Skeletal muscle satellite cell (primary cell): ENCODE results near the gene DDC.
"Not testable (repeated sequence)": the region's sequence is repeated elsewhere in the genome, so short reads cannot be mapped to it uniquely, and the experiment has no call there.

Source experiments
- H3K27me3 ChIP-seq: 2 replicates; pipeline ENCODE4 v1.7.0; 2013; ENCODE audit warnings: low read length; ENCODE audit not compliant: control insufficient read depth, insufficient read depth
- H3K36me3 ChIP-seq: 2 replicates; pipeline ENCODE4 v1.7.0; 2013; ENCODE audit warnings: mild to moderate bottlenecking, control low read depth, low read length; ENCODE audit not compliant: insufficient read depth
- H3K4me1 ChIP-seq: 2 replicates; pipeline ENCODE4 v1.7.0; 2013; ENCODE audit warnings: low read length; ENCODE audit not compliant: control insufficient read depth, insufficient read depth
- H3K4me2 ChIP-seq: 2 replicates; pipeline ENCODE4 v1.7.0; 2013; ENCODE audit warnings: mild to moderate bottlenecking, low read length
- H3K4me3 ChIP-seq: 2 replicates; pipeline ENCODE4 v1.7.0; 2013; ENCODE audit warnings: low read length
- H3K9ac ChIP-seq: 2 replicates; pipeline ENCODE4 v1.7.0; 2013; ENCODE audit warnings: mild to moderate bottlenecking, low read depth, low read length, moderate library complexity
- H3K9me3 ChIP-seq: replicated peaks from 2 replicates; pipeline ENCODE4 v1.7.0; 2013; ENCODE audit warnings: mild to moderate bottlenecking, control low read depth, low read length

DDC gene

DNA sequence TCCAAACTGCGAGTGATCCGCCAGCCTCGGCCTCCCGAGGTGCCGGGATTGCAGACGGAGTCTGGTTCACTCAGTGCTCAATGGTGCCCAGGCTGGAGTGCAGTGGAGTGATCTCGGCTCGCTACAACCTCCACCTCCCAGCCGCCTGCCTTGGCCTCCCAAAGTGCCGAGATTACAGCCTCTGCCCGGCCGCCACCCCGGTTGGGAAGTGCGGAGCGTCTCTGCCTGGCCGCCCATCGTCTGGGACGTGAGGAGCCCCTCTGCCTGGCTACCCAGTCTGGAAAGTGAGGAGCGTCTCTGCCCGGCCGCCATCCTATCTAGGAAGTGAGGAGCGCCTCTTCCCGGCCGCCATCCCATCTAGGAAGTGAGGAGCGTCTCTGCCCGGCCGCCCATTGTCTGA lies 106.0 kb downstream of the DDC start:
- not testable (repeated sequence) for H3K4me3 ChIP-seq, H3K36me3 ChIP-seq, H3K9ac ChIP-seq, H3K9me3 ChIP-seq, H3K4me1 ChIP-seq, H3K4me2 ChIP-seq
- H3K27me3 ChIP-seq: peaks cover 61% of the 10 kb centered on the region

DNA sequence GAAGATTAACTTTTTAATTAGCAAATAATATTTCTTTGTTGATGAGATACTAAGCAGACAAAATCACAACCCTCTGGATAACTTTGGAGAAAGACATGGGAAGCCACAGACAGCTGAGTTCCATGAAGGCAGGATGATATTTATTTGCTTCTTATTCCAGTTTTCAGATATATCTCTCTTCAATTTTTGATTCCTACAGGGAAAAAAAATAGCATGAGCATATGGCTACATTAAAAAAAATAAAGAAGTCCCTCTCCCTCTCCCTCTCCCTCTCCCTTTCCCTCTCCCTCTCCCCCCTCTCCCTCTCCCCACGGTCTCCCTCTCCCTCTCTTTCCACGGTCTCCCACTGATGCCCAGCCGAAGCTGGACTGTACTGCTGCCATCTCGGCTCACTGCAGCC lies 106.6 kb downstream of the DDC start:
- not testable (repeated sequence) for H3K4me1 ChIP-seq, H3K36me3 ChIP-seq, H3K9me3 ChIP-seq

DNA sequence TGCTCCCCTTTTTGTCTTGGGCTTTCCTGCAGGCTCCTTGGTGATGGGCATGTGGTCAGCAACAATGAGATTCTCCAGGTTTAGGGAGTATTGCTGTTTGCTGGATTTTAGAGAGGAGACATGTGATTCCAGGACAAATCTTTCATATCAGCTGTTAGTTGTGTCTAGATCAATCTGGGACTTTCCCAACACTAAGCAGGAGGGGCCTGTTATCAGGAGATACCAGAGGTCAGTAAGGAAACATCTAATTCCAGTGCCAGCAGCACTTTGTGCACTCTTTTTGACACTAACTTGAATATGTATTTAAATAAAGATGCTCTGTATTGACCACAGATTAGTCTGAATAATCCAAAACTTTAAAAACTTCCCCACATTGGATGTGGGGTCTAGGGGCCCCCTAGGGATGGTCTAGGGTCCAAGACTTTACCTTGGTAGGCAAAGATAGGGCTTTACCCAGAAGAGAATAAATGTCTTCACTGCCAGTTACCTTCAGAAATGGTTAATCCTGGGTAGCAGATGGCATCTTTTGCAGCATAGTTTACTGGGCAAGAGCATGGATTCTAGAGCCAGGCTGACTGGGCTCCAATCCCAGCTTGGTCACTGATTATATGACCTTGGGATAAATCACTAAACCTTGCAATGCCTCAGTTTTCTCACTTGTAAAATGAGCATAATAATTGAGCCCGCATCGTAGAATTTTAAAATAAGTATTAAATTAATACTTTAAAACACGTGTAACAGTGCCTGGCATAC lies 108.7 kb downstream of the DDC start:
- Histone ChIP-seq H3K4me3 (no peak overlapping the region), H3K27me3 (peaks cover 57% of the 10 kb centered on the region), H3K9me3 (no peaks in the 10 kb centered on the region), H3K36me3 (no peaks in the 10 kb centered on the region), H3K9ac (no peak overlapping the region), H3K4me1 (no peaks in the 10 kb centered on the region), H3K4me2 (no peak overlapping the region)

More for the DNA sequence above, 106.6 kb downstream of the DDC start:
- peaks cover 61% of the 10 kb centered on the region for H3K27me3 ChIP-seq
- not testable (repeated sequence) for H3K4me2 ChIP-seq, H3K9ac ChIP-seq, H3K4me3 ChIP-seq

DNA sequence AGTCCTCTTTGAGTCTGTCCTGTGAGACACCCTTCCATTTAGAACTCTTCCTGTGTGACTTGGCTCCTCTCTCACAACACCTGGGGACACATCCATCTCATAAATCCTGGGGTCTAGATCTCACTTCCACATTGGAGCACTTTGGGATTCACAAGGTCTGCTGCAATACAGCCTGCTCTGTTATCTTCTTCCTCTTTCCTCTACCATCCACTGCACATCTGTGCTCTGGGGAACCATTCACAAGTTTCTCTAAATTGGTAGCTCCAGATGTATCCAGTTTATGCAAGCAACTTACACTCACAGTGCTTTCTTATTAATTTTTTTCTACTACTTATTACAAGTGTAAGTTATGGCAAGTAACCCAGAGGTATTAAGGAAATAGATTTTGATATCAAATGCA lies 109.5 kb downstream of the DDC start:
- H3K4me2 ChIP-seq: no peak overlapping the region
- H3K36me3 ChIP-seq: no peaks in the 10 kb centered on the region
- peaks cover 3% of the 10 kb centered on the region for H3K4me1 ChIP-seq
- H3K4me3 ChIP-seq: no peak overlapping the region
- peaks cover 52% of the 10 kb centered on the region for H3K27me3 ChIP-seq
- no peak overlapping the region for H3K9ac ChIP-seq
- no peaks in the 10 kb centered on the region for H3K9me3 ChIP-seq

DNA sequence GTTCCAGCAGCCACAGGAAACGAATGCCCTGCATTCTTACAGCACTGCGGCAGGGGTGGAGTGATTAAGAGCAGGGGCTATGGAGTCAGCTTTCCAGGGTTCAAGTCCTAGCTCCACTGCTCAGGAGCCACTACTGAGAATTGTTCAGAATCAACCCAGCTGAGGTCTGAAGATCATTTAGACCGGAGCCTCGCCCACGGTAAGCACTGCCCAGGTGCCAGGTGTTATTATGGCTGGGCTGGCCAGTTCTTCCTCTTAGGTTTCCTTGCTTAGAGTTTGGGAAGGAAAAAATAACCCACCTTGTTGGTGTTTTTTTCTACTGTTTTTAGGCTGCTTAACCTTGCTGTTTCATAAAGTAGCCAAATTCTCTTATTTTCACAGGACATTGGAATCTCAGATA lies 110.2 kb downstream of the DDC start:
- Histone ChIP-seq H3K36me3 (no peaks in the 10 kb centered on the region), H3K4me2 (no peak overlapping the region), H3K4me3 (no peak overlapping the region), H3K4me1 (peaks cover 5% of the 10 kb centered on the region), H3K9ac (no peak overlapping the region), H3K27me3 (peaks cover 52% of the 10 kb centered on the region), H3K9me3 (no peaks in the 10 kb centered on the region)

DNA sequence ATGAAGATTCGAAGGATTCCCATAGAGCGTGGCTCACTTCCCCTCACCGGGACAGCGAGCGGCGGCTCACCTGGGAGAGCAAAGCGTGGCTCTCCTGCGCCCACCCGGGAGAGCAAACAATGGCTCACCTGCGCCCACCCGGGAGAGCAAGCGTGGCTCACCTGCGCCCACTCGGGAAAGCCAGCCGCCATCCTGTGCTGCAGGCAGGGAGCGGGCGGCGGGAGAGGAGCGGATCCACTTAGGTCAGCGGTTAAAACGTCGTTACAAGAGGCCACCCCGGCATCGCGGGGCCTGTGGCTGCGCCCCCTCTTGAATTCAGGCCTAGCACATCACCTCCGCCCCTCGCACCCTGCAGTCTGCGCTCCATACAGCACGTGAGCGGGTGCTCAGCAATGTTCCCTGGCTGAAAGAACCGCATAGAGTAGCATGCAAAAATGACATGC lies 114.6 kb downstream of the DDC start:
- H3K36me3 ChIP-seq: peaks cover 15% of the 10 kb centered on the region

DNA sequence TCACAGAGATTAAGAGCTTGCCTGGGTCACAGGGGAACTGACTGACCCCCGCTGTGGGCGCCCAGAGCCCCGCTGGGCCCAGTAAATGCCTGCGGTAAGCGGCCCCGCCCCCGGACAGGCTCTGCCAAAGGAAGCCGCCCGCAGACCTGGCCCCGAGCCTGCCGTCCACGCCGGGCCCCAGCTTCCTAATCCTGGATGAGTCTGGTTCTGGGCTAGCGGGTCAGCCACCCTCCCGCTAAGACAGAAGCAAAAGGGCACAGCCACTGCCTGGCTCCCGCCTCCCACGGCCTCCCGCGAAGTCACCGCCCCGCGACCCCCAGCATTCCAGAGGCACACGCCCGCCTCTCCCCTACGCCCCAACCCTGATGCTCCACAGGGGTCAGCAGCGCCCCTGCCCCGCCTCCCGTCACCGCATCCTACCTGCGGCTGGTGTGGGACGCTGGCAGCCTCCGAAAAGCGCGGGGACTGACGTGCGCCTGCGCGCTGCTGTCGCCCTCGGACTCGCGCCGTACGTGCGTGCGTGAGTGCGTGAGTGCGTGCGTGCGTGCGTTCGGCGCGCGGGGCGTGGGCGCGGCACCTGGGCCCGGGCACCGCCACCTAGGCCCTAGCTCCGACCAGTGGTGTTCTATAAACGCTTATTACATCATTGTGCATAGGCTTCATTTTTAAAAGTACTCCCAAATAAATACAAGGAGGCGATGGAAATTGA lies 115.2 kb downstream of the DDC start, which contains the start of gene FIGNL1:
FIGNL1 (minus strand) TSS at position 470 of the 709 bp plus-strand sequence. CDS start 3,063 bp downstream, outside the sequence.
- Histone ChIP-seq H3K36me3 (peaks cover 16% of the 10 kb centered on the region), H3K4me1 (peaks cover 16% of the 10 kb centered on the region), H3K9ac (peak within 1 kb of the TSS; percentile 90), H3K4me2 (peak within 1 kb of the TSS; percentile 97), H3K27me3 (peaks cover 17% of the 10 kb centered on the region), H3K4me3 (peak within 1 kb of the TSS; percentile 96), H3K9me3 (no peaks in the 10 kb centered on the region)

More for the DNA sequence above, 114.6 kb downstream of the DDC start:
- Histone ChIP-seq H3K4me2 (peak overlapping the region; percentile 97), H3K9me3 (no peaks in the 10 kb centered on the region), H3K27me3 (peaks cover 23% of the 10 kb centered on the region), H3K9ac (peak overlapping the region; percentile 90), H3K4me3 (peak overlapping the region; percentile 96), H3K4me1 (peaks cover 16% of the 10 kb centered on the region)

DNA sequence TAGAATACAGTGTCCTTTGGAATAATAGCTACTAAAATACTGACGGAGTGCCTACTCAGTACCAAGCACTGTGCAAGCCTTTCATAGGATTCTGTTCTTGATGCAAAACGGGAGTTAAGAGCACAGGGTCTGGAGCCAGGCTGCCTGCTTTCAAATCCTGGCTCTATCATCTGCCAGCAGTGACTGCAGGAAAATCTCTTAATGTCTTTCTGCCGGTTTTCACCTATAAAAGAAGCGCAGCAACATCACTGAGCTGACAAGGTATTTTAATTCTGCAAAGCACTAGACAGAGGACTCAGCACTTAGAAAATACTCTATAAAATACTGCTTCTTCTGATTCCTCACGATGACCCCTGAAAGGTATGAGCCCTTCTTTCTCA lies 115.7 kb downstream of the DDC start:
- Histone ChIP-seq H3K9ac (peak overlapping the region; percentile 90), H3K4me1 (peaks cover 16% of the 10 kb centered on the region)

DNA sequence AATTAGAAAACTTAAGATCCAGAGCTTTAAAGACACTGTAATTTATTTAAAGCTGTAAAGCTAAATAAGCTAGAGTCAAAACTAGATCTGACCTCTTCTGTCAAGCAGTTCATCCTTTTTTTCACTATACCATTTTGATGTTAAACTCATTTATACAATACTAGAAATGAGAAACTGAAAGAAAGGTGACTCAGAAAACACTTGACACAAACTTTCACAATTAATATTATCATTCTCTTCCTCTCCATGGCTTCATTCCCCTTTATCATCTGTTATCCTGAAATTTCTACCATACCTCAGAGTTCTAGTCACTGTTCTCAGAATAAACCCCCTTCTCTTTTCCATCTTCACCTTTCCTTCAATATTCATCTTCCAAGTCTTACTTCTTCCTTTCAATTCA lies 116.4 kb downstream of the DDC start:
- H3K4me1 ChIP-seq: peaks cover 16% of the 10 kb centered on the region
- H3K4me3 ChIP-seq: peak overlapping the region; percentile 96
- H3K9me3 ChIP-seq: no peaks in the 10 kb centered on the region
- peak overlapping the region; percentile 97 for H3K4me2 ChIP-seq
- H3K27me3 ChIP-seq: peaks cover 5% of the 10 kb centered on the region
- H3K36me3 ChIP-seq: peaks cover 16% of the 10 kb centered on the region
- H3K9ac ChIP-seq: peak overlapping the region; percentile 90

More for the DNA sequence above, 115.7 kb downstream of the DDC start:
- Histone ChIP-seq H3K27me3 (peaks cover 12% of the 10 kb centered on the region), H3K36me3 (peaks cover 16% of the 10 kb centered on the region), H3K4me3 (peak overlapping the region; percentile 96), H3K4me2 (peak overlapping the region; percentile 97), H3K9me3 (no peaks in the 10 kb centered on the region)

DNA sequence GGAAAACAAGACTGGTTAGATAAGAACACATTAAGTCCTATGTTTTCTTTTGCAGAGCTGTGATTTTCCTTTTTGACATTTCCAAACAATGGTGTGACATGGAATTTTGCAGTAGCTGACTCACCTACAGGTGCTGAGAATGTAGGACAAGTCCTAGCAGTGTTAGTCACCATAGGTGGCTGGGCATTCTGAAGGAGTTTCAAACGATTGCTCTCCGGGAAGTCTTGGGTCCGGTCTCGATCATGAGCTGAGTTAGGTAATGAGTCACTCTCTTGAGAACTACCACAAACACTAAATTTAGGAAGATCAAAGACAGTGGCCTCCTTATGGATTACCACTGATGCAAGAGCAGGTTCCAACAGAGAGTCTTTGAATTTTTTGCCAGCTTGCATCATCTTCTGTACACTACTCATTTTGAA lies 118.7 kb downstream of the DDC start:
- Histone ChIP-seq H3K9ac (no peak overlapping the region), H3K4me3 (no peak overlapping the region), H3K36me3 (peaks cover 16% of the 10 kb centered on the region), H3K4me2 (no peak overlapping the region), H3K27me3 (no peaks in the 10 kb centered on the region), H3K9me3 (no peaks in the 10 kb centered on the region), H3K4me1 (peaks cover 16% of the 10 kb centered on the region)

DNA sequence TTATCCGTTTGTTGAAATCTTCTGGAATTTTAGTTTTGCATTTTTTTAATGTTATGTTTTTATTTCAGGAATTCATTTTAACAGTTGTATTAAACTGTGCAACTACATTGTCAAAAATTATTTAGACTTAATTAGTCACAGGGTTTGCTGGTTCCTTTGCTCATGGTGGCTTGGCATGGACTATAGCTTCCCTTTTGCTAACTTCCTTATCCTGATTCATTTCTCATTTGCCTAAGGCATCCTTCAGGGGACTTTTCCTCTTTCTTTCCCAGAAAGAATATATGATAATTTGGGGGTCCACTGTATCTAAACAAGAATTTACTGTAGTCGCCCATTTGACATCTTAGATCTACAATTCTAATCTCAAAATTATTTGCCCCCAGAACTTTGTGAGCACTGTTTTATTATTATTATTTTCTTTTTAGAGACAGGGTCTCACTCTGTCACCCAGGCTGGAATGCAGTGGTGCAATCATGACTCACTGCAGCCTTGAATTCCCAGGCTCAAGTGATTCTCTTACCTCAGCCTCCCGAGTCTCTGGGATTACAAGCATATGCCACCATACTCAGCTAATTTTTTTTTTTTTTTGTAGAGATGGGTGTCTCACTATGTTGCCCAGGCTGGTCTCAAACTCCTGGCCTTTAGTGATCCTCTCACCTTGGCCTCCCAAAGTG lies 128.9 kb downstream of the DDC start:
- H3K4me1 ChIP-seq: peaks cover 14% of the 10 kb centered on the region
- peak overlapping the region; percentile 17 for H3K4me2 ChIP-seq
- peaks cover 4% of the 10 kb centered on the region for H3K36me3 ChIP-seq
- H3K9ac ChIP-seq: no peak overlapping the region
- H3K9me3 ChIP-seq: no peaks in the 10 kb centered on the region
- H3K4me3 ChIP-seq: no peak overlapping the region
- no peaks in the 10 kb centered on the region for H3K27me3 ChIP-seq
